CD4-positive, alpha-beta T cell treated with Interleukin-4 for 4 hours (primary cell): ENCODE data around the gene NUDT5.
A peak's percentile ranks its signal among the peaks of the same experiment; 100 is the strongest.
"Not testable (repeated sequence)": the region's sequence is repeated elsewhere in the genome, so short reads cannot be mapped to it uniquely, and the experiment has no call there.

Experiments
- DNase-seq: peaks from one replicate; pipeline ENCODE4 v3.0.0-alpha.2; 2020

NUDT5 gene

DNA sequence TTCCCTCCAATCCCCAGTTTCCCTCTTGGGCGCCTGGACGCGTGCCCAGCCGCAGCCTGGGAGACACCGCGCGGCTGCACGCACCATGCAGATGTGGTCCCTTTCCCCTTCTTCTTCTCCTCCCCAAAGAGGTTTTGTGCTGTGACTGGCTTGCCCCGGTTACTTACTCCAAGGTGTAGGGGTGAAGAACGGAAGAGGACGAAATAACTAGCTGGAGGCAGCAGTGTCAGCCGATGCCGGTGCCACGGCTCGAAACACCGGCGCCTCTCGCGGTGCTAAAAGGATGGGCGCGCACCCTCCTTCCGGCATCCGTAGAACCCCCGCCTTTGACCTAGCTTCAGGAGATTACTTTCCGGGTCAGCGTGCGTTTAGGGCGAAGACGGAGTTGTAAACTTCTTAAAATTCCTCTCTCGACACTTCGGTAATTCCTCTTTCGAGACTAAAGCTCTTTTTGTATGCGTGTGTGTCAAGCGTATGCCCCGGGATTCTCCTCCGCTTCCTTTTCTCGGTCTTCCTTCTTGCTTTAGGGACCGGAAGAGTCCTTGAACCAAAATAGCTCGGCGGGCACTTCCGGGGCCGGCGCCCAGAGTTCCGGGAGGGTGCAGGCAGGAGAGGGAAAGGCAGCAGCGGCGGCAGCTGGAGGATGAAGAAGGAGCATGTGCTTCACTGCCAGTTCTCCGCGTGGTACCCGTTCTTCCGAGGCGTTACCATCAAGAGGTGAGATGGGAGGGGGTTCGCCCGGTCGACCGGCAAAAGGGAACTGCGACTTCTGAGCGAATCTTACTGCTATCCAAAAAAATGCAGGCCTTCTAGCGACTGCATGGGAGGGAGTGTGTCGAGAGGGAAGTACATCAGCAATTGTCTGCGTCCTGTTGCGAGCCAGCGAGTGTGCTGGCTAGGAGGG is at the start of gene NUDT5, which contains the start of gene CDC123:
TSS of gene NUDT5 (minus strand) at position 289 of the 904 bp plus-strand sequence. CDS start 9,600 bp downstream, outside the sequence.
TSS of gene CDC123 (plus strand) at position 586 of the 904 bp plus-strand sequence. CDS start at position 644, 58 bp downstream.
- peak; percentile 83 for DNase-seq

DNA sequence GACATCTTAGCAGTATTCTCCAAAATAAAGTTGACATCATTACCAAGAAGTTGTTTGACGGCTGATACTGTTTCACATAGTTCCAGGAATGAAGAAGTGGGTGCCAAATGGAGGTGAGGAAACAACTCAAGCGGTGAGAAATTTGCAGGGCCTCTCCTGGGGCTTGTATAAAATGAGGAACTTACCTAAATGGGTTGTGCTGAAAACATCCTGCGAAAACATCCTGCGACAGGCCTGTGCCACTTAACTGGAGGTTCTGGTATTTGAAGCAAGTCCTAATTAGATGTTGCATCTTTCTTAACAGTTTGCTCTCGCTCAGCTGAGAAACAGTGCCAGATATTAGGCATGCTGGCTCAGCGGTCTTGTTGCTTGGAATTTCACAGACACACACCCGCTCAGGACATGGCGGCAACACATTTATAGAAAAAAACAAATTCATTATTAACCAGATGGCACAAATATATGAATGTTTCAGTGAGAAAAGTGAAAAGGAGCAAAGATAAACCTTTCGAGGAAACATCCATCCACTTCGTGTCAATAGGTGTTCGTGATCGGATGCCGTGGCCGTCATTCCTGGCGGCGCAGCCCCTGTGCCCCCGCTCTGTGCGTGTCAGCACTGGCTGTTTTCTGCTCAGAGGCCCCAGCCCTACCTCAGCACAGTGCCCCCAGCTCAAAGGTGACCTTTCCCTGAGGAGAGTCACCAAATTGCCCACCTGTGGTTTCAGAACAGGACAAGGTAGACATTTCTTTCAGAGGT is 48.4 kb upstream of the NUDT5 start:
- no peak for DNase-seq

DNA sequence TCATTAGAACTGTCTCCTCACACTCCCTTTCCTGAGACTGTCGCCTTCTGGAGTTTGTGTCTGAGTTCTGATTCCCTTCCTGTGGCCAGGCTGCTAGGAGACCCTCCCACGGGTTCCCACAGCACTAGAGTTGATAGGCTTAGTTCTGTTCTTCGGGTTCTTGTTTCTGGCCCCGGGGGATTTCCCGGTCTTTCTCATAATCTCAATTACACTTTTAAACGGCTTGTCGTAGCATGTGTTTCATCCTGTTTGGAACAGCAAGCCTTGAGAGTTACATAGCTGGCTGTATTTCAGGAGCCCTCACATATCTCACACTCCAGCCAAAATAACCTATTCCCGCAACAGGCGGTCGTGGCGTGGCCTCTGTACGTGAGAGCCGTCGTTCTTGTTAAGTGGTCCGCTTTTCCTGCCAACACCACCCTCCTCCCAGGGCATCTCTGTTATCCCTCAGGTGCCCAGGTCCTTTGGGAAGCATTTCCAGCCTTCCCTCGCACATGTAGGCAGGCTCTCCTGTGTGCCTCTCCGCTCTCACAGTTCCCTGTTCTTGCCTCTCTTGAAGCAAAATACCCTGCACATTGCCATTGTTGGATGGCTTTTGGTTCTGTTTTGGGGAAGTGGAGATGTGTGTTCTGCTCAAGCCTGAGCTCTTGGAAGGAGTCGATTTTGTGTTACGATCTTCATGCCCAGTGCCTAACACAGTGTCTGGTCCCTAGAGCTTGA is 46.3 kb upstream of the NUDT5 start:
- DNase-seq: no peak

DNA sequence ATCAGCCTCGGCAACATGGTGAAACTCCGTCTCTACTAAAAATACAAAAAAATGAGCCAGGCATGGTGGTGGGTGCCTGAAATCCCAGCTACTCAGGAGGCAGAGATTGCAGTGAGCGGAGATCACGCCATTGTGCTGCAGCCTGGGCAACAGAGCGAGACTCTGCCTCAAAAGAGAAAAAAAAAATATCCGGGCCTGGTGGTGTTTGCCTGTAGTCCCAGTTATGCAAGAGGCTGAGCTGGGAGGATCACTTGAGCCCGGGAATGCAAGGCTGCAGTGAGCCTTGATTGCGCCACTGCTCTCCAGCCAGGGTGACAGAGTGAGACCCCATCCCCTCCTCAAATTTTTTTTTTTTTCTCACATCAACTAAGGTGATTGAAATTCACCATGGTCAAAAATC is 43.1 kb upstream of the NUDT5 start:
- DNase-seq: no peak

DNA sequence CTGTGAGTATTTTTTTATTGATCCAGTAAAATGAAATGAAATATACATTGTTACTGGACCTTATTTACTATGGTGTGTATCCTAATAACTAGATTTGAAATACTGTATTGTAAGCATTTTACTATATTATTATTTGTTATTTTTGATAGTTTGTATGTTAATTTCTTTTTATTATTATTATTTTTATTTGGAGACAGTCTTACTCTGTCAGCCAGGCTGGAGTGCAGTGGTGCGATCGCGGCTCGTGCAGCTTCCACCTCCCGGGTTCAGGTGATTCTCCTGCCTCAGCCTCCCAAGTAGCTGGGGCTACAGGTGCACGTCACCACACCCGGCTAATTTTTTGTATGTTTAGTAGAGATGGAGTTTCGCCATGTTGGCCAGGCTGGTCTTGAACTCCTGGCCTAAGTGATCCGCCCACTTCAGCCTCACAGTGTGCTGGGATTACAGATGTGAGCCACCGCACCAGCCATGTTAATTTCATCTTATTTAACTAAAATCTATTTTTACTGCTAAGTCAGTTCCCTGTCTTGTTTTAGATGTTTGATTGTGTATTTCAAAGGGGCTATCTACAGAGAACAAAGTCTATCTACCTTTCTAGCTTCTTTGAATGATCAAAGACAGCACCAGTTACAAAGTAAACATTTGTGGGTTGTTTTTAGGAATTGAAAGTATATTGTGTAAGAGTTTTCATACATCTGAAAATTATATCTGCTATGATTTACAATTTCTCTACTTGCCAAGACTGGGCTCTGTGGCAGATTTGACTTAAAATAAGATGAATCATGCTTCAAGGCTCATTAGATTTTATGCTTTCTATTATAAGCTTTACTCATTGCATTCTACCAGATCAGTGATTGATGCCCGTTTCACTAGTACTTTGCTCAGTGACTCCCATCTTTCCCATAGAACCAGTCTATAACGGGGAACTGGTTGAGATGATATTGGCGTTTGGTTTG is 41.9 kb upstream of the NUDT5 start:
- DNase-seq: no peak

DNA sequence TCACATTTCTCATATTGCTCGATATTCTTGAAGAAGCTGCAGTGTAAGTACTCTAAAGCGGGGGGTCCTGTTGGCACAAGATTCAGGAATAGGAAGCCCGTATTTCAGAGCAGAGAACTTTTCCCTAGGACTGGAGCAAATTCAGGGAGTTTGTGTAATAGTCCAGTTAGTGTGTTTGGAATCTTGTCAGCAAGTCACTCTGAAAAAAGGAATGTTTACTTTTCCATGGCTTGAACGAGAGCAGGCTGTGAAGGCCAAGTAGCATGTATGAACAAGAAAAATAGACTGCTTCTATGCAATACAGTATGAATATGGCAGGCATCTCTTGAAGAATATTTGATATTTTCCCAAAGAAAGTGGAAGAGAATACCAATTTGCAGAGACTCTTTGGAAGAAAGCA is 40.1 kb upstream of the NUDT5 start:
- DNase-seq: no peak

DNA sequence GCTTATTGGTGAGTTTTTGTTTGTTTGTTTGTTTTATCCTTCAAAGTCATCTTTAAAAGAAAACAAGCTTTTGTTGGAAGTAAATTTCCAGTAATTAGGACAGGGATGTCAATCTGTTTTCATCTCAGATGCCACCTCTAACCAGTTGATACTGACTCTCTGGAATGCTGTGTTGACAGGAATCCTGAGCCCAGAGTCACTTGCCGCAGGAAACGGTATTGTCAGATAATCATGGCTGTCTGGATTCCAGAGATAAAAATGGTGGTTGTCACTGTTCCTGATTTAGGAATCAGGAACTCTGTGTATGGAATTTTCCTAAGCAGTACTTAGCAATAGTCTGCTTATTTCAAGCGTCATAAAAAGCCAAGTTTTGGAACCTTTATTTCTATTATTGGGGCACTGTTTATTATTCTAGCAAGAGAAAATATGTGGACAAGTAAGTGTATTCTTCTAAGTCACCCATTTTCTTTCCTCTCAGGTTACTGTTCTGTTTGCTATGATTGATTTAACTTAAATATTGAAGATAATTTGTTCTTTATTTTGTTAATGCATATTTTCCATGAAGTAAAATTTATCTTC is 39.5 kb upstream of the NUDT5 start:
- no peak for DNase-seq

DNA sequence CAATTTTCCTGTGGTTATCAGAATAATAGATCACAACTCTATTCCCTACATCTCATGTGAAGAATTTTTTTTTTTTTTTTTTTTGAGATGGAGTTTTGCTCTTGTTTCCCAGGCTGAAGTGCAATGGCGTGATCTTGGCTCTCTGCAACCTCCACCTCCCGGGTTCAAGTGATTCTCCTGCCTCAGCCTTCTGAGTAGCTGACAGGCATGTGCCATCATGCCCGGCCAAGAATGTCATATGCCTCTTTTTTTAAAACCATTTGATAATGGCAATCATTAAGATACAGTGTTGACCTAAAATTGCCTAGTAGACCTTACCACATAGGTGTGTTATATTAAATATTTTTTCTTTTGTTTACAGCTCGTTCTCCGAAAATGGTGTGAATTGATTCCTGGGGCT is 39.0 kb upstream of the NUDT5 start:
- not testable (repeated sequence) for DNase-seq

DNA sequence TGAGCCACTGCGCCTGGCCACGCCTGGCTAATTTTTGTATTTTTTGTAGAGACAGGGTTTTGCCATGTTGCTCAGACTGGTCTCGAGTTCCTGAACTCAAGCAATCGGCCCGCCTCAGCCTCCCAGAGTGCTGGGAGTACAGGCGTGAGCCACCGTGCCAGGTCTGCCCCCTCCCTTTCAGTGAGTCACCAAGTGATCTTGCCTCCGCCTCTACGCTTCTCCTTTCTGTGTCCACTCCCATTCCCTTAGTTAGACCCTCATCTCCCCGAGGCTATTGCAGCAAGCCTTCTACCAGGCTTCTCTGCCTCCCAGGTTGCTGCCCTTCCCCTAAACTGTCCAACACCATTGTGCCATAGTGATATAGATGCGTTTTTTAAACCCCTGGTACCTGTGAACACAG is 33.2 kb upstream of the NUDT5 start:
- DNase-seq: no peak

DNA sequence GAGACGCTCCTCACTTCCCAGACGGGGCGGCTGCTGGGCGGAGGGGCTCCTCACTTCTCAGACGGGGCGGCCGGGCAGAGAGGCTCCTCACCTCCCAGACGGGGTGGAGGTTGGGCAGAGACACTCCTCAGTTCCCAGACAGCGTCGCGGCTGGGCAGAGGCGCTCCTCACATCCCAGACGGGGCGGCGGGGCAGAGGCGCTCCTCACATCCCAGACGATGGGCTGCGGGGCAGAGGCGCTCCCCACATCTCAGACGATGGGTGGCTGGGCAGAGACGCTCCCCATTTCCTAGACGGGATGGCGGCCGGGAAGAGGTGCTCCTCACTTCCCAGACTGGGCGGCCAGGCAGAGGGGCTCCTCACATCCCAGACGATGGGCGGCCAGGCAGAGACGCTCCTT is 30.7 kb upstream of the NUDT5 start:
- not testable (repeated sequence) for DNase-seq

DNA sequence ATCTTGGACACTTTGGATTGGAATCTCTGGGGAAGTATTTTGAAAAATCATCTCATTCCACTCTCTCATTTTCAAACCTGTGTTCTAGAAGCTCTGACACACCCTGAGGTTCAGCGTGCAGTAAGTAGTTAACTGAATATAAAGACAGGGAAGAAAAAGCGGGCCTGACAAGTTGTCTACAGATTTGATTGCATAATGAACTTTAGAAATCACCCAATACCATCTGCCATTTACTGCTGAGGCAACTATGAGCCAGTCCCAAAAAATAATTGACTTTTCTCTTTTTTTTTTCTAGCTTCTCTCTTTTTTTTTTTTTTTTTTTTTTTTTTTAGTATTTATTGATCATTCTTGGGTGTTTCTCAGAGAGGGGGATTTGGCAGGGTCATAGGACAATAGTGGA is 29.8 kb upstream of the NUDT5 start:
- no peak for DNase-seq

DNA sequence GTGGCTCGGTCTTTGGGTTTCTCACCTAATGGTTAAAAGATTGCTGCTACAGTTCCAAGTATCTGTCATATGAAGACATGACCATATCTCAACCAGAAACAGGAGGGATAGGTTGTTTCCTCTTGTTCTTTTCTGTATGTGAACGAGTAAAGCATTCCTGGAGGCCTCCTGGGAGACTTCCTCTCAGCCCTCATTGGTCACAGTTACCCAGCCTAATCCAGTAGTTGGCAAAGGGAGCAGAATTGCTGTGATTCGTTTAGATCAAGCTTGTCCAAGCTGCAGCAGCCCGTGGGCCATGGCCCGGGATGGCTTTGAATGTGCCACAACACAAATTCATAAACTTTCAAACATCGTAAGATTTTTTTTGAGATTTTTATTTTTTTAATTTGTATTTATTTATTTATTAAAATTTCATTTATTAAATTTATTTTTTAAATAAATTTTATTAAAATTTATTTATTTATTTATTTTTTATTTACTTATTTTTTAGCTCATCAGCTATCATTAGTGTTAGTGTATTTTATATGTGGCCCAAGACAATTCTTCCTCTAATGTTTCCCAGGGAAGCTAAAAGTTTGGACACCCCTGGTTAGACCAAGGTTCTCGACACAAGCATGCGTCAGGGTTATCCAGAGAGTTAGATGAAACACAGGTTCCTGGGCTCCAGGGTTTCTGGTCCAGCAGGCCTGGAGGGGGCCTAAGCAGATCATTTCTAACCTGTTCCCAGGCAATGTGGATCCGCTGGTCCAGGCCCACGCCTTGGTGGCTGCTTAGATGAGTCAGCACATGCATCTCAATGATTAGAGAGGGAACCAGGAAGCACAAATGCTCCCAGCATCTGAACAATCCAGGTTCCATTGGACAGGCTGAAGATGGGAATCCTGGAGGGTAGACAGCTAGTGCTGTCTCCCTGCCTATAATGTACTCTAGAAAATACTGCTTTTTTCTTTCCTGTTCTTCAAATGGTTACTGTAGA is 25.9 kb upstream of the NUDT5 start:
- no peak for DNase-seq

DNA sequence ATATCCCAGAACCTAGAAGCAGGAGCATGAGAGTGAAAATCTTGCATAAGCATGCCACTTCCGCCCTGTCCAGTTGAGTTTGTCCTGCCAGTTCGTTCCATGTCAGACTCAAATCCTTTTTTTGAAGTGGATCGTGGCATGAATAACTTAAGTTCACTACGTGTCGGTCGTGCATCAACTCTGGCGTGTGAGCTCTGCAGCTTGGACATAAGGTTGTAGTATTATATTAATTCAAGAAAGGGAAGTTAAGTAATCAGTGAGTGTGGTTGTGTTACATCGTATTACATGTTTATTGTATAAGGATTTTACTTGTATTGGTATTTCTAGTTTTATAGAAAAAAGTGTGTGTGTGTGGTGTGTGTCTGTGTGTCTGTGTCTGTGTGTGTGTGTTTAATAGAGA is 23.3 kb upstream of the NUDT5 start:
- DNase-seq: no peak

DNA sequence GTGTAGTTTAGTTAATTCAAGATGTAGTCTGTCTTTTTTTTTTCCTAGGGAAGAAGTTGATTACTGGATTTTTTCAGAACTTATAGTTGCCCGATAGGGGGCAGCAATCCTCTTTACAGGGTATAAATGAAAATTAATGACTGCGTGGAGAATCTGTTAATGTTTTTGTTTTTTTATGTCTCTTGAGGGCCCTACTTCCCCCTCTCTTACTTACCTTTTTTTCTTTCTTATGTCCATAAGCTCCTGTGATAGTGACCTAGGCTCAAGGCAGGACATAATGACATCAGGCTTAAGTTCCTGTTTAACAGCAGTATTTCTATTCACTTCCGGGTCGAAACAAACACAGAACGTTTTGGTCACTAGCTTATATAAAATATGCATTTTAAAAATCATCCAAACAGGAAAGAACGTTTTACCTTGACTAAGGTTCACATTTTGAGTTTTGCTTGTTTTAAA is 19.1 kb upstream of the NUDT5 start:
- DNase-seq: peak; percentile 50

DNA sequence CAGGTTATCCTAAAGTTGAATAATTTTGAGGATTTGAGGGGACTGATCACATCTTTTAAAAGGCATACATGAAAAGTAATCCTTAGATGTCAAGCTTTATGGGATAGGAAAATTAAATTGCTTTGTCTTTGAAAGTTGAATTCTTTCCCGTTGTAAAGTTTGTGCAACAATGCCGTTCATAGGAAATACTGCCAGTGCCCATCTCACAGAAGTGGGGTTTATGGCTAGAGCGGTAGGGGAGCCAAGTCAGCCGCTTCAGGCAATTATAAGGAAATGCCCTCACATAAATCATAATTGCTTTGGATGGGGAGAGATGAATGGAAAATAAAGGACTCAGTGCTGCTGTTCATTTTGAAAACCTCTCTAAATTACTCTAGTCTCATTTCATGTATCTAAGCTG is 18.4 kb upstream of the NUDT5 start:
- DNase-seq: no peak

DNA sequence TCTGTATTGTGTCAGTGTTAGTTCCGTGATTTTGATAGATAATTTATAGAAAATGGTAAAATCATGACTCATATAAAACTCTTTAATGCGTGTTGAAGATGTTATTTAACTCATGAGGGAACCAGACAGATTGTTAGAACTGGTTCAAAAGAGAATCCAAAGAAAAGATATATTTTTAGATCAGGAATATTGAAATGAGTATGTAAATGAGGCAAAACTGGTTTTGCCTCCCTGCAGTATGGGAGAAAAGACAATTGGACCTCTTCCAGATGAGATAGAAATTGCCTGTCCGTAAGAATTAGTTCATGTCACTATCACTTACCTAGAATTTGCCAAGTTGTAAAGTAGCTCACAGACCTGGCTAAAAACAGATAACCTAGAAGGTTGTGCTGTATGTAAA is 17.9 kb upstream of the NUDT5 start:
- no peak for DNase-seq

DNA sequence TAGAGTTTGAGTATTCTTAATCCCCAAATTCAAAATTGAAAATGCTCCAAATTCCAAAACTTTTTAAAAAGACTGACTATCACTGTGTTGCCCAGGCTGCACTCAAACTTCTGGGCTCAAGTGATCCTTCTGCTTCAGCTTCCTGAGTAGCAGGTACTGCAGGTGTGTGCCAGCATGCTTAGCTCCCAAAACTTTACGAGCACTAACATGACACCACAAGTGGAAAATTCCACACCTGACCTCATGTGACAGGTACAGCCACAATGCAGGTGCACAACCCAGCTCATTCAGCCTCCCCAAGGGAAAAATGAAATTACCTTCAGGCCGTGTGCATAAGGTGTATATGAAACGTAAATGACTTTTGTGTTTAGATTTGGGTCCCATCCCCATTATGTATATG is 16.8 kb upstream of the NUDT5 start:
- no peak for DNase-seq

DNA sequence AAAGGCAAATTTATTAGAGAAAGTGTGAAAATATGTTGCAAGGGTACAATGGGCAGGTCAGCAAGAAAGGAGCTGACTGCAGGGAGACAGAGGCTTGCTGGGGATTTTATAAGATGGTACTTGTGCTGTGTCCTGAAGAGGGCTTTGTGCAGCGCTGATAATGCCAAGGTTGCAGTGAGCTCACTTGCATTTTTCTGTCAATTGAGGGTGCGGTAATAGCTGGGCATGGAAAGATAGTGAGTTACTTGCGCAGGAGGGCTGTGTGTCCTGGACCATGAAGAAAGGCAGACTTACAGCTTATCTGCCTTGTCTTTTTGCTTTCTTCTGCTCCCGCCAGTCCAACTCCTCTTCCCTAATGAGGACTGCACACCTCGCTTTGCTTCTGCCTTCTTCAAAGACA is 12.8 kb upstream of the NUDT5 start:
- DNase-seq: no peak

DNA sequence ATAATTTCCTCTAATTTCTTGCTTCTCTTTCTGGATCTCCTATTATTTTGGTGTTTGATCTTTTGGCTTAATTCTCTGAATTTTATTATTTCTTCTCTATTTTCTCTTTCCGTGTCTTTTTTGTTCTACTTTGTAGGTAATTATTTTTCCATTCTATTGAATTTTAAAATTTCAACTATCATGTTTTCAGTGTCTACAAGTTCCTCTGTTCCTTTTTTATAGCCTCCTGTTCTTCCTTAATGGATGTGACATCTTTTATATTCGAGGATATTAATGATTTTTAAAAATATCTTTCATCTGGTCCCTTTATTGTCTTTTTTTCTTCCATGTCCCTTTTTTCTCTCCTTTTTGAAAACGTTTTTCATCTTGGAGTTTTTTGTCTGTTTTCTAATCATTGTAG is 11.4 kb upstream of the NUDT5 start:
- no peak for DNase-seq

DNA sequence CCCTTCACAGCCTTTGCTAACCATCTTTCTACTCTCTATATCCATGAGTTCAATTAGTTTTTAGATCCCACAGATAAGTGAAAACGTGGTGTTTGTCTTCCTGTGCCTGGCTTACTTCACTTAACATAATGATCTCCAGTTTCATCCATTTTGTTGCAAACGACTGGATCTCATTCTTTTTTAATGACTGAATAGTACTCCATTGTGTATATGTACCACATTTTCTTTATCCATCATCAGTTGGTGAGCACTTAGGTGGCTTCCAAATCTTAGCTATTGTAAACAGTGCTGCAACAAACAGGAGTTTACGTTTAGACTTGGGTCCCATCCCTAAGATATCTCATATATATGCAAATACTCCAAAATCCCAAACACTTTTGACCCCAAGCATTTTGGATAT is 9.4 kb upstream of the NUDT5 start:
- DNase-seq: no peak
